Hindlimb muscle (tissue), 1 donor: ENCODE results near the gene PLCD3. TPM values are rescaled to one million over a fixed set of nuclear protein-coding genes. Genes with fewer than 3 reads are reported as not detected.

Experiments
- DNase-seq: peaks from one replicate; pipeline ENCODE4 v3.0.0-alpha.2; 2013
- polyA plus RNA-seq: library from polyadenylated mRNA; unstranded; fragments of 120-200 nt; gene quantifications from one replicate; pipeline ENCODE4 v1.2.1, GENCODE V29; 2013; ENCODE audit not compliant: insufficient read length

PLCD3 gene
- polyA plus RNA-seq, 1 donor = 55.8 TPM

GRCh38 chr17:45098869-45099616 lies 33.3 kb downstream of the PLCD3 start:
- peak; percentile 84 for DNase-seq

- DNase-seq = no peak
These were observed 34.0 kb downstream of the PLCD3 start for GRCh38 chr17:45098081-45098868.

- no peak for DNase-seq
These were observed 35.4 kb downstream of the PLCD3 start for GRCh38 chr17:45096926-45097325.

GRCh38 chr17:45096141-45096540 lies 36.2 kb downstream of the PLCD3 start:
- no peak for DNase-seq

GRCh38 chr17:45093444-45094110 lies 38.7 kb downstream of the PLCD3 start:
- no peak for DNase-seq

GRCh38 chr17:45092911-45093430 lies 39.3 kb downstream of the PLCD3 start:
- DNase-seq = no peak

- DNase-seq = no peak
These were observed 40.4 kb downstream of the PLCD3 start for GRCh38 chr17:45091778-45092425.

GRCh38 chr17:45090711-45091110 lies 41.6 kb downstream of the PLCD3 start:
- no peak for DNase-seq

- DNase-seq = no peak
These were observed 43.6 kb downstream of the PLCD3 start for GRCh38 chr17:45088741-45089140.

GRCh38 chr17:45087978-45088377 lies 44.3 kb downstream of the PLCD3 start:
- DNase-seq = no peak

GRCh38 chr17:45087504-45087975 lies 44.8 kb downstream of the PLCD3 start:
- DNase-seq = no peak

GRCh38 chr17:45086865-45087503 lies 45.3 kb downstream of the PLCD3 start:
- DNase-seq = no peak

GRCh38 chr17:45086391-45086790 lies 45.9 kb downstream of the PLCD3 start:
- no peak for DNase-seq

GRCh38 chr17:45081047-45081703 lies 51.1 kb downstream of the PLCD3 start:
- DNase-seq = no peak

GRCh38 chr17:45077643-45078042 lies 54.7 kb downstream of the PLCD3 start:
- DNase-seq = no peak

- no peak for DNase-seq
These were observed 58.8 kb downstream of the PLCD3 start for GRCh38 chr17:45073414-45074070.

GRCh38 chr17:45070809-45071208 lies 61.5 kb downstream of the PLCD3 start:
- DNase-seq = no peak

GRCh38 chr17:45070001-45070400 lies 62.3 kb downstream of the PLCD3 start:
- DNase-seq = no peak

- DNase-seq = no peak
These were observed 64.7 kb downstream of the PLCD3 start for GRCh38 chr17:45067637-45068036.

- no peak for DNase-seq
These were observed 69.1 kb downstream of the PLCD3 start for GRCh38 chr17:45063198-45063597.
